Neural cell (in vitro differentiated cells): Measurements from ENCODE around the gene USP28.

ENCODE experiments used
- SMC3 ChIP-seq: fragments of 450-650 bp; conservative IDR thresholded peaks from 2 replicates; pipeline ENCODE4 v1.6.1; 2014; ENCODE audit warnings: antibody characterized with exemption, mild to moderate bottlenecking, moderate library complexity; ENCODE audit not compliant: poor library complexity
- TF ChIP-seq, protein P1 (sequence below): fragments of 450-650 bp; IDR thresholded peaks from 2 replicates; pipeline ENCODE4 v1.5.1; 2014; ENCODE audit warnings: antibody characterized with exemption, mild to moderate bottlenecking, moderate library complexity; ENCODE audit not compliant: poor library complexity, severe bottlenecking

DNA sequence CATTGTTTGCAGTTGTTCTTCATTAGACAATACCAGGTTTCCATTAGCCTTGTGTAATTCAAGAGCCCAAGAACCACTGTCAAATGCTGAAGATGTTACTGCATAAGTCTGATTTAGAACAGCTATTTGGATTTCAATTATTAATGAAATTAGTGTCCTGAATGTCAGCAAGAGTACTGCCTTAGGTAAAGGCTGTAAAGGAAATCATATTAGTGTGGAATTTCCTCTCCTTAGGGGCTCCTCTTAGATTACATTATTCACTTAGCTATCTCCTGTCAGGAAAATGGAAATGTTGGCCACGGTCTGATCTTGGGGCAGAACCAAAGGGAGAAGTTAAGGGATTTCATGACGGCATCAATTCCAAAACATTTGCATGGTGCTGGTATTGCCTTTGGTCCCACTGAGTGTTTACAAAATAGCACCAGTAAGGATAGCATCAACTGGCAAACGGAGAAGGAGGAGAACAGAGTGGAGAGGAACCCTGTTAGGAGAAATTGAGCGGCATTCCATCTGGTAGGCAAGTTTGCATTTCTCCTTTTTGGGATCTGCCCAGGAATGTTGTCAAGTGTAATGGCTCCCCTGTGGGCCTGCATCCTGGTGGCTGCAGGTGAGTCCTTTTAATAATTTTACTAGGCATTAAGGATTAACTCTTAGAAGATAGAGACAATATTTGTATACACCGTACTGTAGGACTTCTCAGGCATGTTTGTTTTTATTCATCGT, 29.2 kb upstream of the USP28 start, which contains the start of gene HTR3B:
- TF ChIP-seq, protein P1, sequence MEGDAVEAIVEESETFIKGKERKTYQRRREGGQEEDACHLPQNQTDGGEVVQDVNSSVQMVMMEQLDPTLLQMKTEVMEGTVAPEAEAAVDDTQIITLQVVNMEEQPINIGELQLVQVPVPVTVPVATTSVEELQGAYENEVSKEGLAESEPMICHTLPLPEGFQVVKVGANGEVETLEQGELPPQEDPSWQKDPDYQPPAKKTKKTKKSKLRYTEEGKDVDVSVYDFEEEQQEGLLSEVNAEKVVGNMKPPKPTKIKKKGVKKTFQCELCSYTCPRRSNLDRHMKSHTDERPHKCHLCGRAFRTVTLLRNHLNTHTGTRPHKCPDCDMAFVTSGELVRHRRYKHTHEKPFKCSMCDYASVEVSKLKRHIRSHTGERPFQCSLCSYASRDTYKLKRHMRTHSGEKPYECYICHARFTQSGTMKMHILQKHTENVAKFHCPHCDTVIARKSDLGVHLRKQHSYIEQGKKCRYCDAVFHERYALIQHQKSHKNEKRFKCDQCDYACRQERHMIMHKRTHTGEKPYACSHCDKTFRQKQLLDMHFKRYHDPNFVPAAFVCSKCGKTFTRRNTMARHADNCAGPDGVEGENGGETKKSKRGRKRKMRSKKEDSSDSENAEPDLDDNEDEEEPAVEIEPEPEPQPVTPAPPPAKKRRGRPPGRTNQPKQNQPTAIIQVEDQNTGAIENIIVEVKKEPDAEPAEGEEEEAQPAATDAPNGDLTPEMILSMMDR: no peak
- no peak for TF ChIP-seq SMC3
